HG02870 (cell line): ENCODE data around the gene CLIC5.

Experiments used
- ATAC-seq: cut with Tn5 transposase; IDR thresholded peaks from one replicate; pipeline ENCODE4 v1.9.1; 2021; ENCODE audit warnings: mild to moderate bottlenecking, moderate library complexity; ENCODE audit not compliant: unreplicated experiment

The CLIC5 gene

DNA sequence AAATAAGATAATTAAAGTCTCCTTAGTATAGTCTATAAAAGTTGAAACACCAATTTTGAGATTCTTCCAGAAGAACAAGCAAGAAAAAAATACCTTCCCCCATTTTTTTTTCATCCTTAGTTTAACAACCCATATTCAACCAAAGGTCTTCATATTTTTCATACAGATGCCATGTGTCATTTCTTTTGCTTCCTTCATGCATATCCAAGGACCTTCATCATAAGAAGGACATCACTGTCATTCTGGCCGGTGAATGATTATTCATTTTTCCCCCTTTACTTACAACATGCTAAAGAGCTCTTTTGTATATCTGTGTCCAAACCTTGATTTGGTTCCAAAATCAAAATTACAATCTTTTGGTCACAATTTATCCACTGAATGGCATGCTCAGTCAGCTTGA lies 21.3 kb upstream of the CLIC5 start:
- ATAC-seq: no peak

DNA sequence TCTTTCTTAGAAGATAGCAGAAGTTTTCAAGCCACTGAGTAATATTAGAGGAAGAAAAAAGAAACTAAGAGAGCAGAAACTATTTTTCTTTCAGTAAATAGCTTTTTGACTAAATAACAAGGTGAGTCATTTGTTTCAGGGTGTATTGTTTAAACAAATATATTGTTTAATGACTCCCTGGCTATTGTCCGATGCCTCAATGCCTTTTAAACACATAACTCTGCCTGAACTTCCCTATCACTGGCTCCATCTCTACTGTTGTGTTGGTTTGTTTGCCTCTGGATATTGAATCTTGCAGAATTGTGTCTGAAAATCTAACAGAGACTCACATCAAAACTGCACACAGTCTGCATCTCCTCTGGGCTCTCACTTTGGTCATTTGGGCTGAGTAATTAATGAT lies 19.6 kb upstream of the CLIC5 start:
- no peak for ATAC-seq

DNA sequence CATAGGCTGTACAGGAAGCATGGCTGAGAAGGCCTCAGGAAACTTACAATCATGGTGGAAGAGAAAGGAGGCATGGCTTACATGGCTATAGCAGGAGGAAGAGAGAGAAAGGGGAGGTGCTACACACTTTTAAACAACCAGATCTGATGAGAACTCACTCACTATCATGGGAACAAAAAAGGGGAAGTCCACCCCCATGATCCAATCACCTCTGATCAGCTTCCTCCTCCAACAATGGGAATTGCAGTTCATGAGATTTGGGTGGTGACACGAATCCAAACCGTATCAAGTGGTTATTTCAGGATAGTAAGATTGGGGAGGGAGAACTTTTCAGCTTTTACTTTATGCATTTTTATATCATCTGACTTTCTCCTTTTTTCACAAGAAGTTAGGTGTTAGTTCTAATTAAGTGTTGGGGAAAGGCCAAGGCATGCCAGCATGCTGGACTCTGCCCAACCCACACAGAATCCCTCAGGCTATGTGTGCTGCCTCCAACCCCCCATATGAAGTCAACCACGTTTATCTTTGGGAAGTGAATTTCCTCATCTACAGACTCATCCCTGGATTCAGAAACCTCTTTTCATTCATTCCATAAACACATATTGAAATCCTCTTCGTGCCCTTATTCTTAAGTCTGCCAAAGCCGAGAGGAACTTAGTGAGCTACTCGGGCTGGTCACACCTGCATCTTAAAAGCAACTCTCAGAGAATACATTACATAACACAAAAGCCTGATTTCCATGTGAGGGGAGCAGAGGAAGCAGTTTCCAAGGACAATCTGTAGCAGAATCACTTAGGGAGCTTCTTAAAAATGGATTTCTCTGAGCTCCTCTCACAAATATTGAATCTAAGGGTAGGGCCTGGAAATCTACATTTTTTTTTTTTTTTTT lies 16.7 kb upstream of the CLIC5 start:
- ATAC-seq: no peak

DNA sequence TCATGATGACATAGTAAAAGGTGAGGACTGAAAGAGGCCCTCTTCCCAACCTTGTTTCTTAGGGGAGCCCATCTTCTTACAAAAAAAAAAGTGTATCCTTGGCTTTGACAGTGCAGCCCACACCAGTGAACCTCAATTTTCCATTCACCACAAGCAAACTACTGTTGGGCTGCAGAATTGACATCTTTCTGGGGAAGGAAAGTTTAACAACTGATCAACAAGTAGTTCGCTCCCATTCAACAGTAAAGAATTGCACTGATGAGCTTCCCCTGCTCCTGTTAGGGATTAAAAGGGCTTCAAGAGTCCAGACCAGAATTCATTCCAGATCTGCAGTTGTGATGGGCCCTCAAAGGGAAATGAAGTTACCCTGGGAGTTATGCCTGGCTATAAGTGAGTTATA lies 13.9 kb upstream of the CLIC5 start:
- no peak for ATAC-seq

DNA sequence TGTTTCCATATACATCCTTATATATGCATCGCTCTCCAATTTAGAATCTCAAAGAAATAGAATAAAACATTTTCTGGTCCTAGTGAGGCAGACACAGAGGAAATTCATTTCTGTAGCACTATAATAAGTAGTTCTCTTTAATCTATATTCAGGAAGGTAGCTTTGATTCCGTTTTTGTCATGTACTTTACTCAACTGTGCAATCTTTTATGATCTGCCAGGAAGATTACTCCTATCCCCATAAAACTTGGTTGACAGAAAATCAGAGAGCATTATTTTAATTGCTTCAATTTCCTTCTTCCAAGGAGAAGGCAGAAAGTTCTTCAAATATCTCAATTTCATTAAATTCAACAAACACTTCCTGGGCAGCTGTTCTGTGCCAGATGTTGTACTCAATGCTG lies 10.6 kb upstream of the CLIC5 start:
- no peak for ATAC-seq

DNA sequence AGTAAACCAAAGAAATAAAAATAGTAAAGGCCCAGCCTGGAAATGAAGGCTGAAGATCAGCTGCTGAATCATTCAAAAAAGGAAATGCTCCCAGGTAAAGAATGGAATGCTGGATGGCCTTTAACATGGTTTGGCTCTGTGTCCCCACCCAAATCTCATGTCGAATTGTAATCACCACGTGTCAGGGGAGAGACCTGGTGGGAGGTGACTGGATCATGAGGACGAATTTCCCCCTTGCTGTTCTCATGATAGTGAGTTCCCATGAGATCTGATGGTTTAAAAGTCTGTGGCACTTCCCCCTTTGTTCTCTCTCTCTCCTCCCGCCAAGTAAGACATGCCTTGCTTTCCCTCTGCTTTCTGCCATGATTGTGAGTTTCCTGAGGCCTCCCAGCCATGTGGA lies 9.9 kb upstream of the CLIC5 start:
- ATAC-seq: no peak

DNA sequence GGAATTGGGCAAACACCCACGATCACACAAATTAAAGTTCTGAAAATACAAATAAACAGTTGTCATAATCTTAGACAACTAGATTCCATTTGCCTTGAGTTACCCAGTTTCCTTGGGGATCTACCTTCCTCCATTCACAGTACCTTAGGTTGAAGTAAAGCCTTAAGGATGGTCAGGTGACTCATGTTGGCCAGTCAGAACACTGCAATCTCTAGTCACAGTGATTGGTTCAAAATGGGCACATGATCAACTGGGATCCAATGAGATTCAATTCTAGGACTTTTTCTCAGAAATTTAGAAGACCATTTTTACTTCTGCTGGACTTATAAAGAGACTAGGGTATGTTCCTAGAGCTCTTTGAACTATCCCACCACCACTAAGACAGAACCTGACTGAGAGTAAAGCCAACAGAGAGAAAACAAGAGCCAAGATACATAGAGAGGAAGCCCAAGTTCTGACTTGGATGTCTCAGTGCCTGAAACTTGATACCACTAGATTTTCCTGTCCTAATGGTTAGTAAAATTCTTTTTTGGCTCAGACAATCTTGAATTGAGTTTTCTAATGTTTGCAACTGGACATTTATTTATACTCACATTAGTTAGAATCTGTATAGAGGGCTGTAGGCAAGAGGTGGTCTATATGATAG lies 8.6 kb upstream of the CLIC5 start:
- no peak for ATAC-seq

DNA sequence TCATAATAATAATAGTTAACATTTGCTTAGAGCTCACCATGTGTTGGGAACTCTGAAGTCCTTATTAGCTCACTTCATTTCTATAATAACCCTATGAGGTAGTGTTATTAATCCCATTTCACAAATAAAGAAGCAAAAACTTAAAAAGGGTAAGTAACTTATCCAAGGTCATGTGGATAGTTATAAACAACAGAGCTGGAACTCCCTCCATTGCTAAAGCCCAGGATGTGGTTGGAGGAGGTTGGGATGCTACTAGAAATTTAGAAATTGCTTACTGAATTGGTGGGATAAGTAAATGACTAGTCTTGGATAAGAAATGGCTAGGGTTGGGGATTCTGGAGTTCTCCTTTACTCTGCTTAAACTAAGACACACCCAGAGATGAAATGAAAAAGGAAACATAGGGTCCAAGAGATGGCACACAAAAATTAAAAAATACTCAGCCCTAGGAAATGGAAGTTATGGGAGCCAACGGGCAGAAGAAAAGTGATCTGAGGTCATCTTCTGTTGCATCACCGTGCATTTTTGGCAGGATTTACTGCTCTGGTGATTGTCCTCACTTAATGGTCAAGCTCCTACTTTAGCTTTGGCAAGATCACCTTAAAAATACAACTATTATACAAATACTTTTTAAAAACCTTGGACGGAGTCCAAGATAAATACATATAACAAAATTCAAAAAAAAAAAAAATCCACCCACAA lies 7.7 kb upstream of the CLIC5 start:
- ATAC-seq: no peak

DNA sequence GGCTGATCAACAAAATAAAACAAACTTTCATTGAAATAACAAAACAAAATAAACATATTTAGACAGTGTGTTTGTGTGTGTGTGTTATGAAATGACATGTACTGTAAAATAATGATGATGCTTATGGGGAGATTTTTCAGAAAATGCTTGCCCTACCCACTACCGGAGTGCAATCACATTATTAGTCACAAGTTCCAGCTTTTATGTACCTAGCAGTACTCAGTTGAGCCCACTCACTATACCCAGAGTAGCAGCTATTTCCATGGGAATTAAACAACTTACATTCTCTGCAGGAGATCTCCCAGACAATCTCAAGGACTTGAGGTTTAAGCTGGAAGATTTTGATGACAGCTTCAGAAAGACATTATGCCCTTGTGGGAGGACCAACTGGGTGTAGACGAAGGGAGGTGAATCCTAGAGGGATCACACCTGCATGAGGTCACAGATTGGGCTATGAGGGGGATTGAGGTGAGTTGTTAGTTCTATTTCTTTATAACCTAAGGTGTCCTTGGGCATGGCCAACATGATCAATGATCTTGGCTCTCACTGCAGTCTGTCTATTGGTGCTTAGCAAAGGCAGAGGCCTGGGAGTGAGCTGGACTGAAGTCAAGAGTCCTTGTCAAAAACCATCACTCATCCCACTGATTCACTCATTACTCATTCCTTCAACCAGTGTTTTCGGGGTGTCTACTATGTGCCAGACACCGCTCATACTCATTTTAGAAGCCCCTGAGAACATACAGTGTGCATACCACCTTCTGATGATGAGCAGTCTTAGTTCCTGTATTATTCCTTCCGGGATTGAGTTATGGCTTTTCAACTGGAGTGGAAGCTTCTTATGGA lies 6.7 kb upstream of the CLIC5 start:
- ATAC-seq: no peak

DNA sequence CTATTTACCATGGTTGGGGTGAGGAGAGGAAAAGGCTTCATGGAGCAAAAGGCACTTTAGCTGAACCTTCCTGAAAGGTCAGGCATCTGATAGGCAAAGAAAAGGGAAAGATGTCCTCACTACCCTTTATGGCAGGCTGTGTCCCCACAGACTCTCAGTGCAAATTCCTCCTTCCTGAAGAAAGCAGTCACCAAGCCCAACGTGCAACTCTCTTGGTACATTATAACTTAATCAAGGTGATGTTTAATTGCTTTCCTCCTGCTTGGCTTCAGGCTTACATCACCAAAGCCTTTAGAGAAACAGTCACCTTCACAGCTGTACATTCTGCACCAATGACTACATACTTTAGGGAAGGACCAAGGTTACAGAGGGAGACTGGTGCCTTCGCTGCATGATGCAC lies 2.1 kb upstream of the CLIC5 start:
- ATAC-seq: no peak

DNA sequence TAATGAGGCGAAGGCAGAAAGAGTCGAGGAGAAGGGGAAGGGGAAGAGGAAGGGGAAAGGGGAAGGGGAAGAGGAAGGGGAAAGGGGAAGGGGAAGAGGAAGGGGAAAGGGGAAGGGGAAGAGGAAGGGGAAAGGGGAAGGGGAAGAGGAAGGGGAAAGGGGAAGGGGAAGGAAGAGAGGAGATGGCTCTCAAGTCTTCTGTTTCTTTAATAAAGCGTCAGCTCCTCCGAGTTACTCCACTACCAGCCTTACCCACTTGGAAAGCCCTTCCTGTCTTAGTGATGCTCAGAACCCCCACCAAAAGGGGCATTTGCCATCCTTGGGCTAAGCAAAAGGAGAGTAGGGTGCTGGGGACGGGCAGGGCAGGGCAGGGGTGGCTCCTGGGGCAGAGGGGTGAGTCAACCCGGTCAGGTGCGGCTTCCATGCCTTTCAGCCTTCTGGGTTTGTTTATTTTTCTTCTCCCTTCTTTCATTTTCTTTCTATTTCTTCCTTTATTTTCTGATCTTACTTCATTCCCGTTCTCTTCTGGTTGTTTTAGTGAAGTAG lies 476 bp upstream of the CLIC5 start:
- ATAC-seq: no peak

DNA sequence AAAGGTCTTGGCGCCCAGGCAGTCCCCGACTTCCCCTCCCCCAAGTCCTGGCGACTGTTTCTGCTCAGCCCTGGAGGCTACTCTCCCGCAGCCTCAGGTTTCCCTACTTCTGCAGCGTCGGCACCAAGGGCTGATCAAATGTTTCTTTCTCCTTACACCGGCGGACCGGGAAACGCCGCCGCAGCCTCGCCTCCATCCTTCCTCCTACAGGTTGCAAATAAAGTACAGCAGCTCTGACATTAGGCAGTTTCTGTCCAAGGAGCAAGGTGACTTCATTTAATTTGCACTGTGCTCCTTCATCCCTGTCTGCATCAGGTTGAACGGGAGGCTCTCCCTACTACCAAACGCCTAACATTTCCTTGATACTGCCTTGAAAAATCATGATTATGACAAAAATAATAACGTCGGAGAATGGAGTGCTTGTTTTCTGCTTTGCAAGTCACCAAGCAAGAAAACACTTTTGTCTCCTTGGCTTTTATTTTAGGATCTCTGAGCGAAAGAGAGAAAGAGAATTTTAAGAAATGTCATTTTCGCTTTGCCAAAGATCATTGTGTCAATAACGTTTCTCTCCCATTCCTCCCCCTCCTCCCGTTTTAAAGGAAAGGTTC lies 1.0 kb downstream of the CLIC5 start:
- no peak for ATAC-seq

DNA sequence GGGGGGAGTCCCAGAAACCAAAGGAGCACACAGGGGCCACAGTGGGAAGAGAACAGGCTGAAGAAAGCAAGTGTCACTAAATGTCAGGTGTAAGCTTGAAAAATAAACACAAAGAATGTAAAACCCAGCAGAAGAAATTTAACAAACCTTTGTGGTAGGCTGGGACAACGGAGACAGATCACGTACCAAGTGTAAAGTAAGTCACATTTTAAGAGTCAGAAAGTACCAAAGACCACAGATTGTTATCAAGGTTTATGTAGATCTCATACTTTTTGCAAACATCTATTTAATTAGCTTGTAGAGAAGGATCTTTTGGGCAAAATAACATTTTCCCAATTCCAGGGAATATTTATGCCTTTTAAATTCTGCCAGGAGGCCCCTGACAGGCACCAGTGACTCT lies 1.6 kb downstream of the CLIC5 start:
- ATAC-seq: no peak

DNA sequence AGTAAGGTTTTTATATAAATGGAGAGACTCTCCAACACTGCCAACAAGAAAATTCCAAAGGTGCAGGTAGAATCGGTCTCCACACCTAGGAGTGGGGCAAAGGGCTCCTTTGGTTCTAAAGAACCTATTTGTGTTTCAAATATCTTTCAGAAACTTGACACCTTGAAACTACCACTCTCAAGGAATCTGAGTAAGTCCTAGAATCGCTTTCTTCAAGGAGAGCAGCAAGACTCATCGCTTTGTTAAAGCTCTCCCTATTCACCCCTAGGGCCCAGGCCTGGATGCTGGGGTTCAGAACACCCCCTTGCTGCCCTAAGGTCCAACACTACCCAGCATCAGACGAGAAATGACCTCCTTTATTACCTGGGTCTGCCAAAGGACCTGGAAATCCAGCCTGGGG lies 2.0 kb downstream of the CLIC5 start:
- no peak for ATAC-seq

DNA sequence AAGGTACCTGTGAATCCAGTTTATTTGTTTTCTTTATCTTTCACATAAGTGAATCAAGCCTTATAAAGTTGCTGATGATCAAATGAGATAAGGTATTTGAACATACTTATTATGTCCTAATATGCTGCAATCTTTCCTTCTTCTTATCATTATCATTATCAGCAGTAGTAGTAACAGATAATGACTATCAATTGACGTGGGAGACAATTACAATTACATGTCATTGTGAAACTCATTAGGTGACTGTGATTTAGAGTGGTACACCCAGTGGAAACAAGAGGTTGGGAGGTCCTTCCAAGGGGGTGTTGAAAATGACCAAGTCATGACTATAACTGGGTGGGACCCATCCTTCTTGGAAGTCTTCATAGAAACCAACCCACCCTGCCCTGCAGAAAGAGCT lies 2.8 kb downstream of the CLIC5 start:
- no peak for ATAC-seq

DNA sequence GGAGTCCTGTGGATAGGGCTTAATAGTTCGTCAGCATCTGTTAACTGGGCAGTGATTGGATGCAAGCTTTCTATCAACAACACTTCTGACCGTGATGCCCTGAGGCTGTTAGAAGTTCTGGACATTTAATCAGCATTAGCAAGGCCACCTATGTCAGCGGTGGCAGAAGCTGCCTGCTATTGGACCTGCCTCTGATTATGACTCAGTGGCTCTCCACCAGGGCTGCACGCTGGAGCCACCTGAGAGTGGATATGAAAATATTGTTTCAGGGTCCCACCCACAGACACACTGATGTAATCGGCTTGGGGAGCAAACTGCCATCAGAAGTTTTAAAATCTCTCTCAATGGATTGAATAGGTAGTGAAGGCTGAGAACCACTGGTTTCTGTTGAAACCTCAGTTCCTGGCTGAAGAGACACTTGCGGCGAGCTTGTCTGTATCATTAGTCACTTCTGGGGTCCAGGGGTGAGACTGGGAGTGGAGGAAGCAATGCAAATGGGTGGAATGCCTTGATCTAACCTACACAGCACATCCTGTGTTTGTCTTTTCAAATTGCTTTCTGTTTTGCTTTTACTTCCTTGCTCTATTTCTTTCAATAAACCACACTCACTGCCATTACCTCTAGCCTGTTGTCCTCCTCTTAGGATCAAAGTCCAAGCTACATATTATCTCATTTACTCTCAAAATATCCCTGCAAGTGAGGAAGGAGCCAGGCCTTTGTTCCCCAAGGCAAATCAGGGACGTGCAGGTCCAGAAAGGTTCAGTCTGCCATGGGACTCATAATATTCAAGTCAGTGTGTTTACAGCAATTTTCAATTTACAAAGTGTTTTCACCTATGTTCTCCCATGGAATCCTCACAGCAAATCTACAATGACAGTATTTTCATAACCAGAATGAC lies 4.2 kb downstream of the CLIC5 start:
- peak; percentile 93 for ATAC-seq

DNA sequence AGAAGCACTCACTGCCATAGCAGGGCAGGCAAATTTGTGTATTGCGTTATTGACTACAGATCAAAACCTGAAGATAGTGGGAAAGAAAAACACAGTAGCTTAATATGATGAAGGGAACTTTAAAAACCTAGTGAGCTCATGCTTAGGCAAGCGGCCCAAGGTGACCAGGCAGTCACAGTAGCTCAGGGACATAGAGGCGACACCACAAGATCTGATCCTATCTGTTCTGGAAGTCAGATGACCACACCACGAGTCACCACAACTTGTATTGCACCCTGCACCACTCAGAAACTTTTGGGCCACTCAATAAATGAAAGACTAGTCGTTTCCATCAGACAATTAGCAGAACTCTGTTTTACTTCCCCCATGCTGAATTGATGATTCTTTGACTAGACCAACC lies 4.9 kb downstream of the CLIC5 start:
- ATAC-seq: no peak

DNA sequence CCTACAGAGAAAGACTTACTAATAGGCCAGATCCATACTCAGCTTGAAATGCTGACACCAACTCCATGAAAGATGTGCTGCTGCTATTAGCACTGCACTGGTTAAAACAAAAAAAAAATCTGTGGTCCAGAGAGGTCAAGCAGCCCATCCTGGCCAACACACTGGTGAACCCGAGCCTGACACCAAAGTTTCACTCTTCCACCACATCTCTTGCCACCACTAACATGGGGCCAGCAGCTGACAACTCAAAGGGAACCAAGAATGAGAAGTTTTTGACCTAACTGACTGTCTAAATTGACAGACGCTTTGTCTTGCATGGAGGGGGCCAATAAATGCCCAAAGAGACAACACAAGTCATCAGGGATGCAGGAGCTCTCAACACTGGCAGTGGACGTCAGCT lies 5.4 kb downstream of the CLIC5 start:
- no peak for ATAC-seq

DNA sequence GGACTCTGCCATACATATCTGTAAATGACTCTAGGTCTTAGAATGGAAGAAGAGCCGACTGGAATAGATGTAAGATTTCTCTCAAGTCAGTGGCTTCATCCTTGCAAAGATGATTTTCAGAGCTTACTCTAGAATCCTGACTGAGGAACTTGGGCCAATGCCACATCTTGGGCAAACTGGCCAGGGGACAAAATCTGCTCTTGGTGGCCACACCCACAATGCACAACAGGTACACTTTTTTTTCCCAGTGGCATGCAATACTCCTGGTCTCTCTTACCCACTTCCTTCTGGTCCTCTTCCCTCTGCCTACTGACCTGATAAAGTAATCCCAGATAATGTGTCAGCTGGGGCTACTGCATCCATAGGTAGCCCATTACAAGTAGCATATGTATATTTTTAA lies 13.4 kb downstream of the CLIC5 start:
- ATAC-seq: no peak
